A172 (cell line): Measurements from ENCODE around the gene ZNF385D. TPM values are rescaled to one million over a fixed set of nuclear protein-coding genes. Genes with fewer than 3 reads are reported as not detected.

Experiments used
- DNase-seq: peaks from one replicate; pipeline ENCODE4 v3.0.0-alpha.2; 2015; ENCODE audit warnings: low spot score
- total RNA-seq: library from RNA; depleted of rRNA; stranded (reverse); fragments of >200 nt; shearing (Covaris generic); gene quantifications from 2 replicates; pipeline ENCODE4 v1.2.3, GENCODE V29; 2014

ZNF385D gene
- total RNA-seq, 1 experiment from 2014 or later = not detected

GRCh38 chr3:21599890-21600289, 151.1 kb downstream of the ZNF385D start:
- DNase-seq = no peak

GRCh38 chr3:21592828-21593227, 158.2 kb downstream of the ZNF385D start:
- DNase-seq = no peak

- no peak for DNase-seq
Observed at GRCh38 chr3:21587894-21588293, 163.1 kb downstream of the ZNF385D start.

- DNase-seq = no peak
Observed at GRCh38 chr3:21585216-21585740, 165.7 kb downstream of the ZNF385D start.

- peak; percentile 14 for DNase-seq
Observed at GRCh38 chr3:21573291-21573690, 177.7 kb downstream of the ZNF385D start.

- no peak for DNase-seq
Observed at GRCh38 chr3:21564531-21564930, 186.5 kb downstream of the ZNF385D start.

GRCh38 chr3:21562243-21562642, 188.8 kb downstream of the ZNF385D start:
- DNase-seq = no peak

- DNase-seq = no peak
Observed at GRCh38 chr3:21561472-21561871, 189.5 kb downstream of the ZNF385D start.

- DNase-seq = peak; percentile 57
Observed at GRCh38 chr3:21551019-21551418, 200.0 kb downstream of the ZNF385D start.

- no peak for DNase-seq
Observed at GRCh38 chr3:21544076-21544462, 206.9 kb downstream of the ZNF385D start.

GRCh38 chr3:21543380-21544075, 207.5 kb downstream of the ZNF385D start:
- no peak for DNase-seq

GRCh38 chr3:21542656-21543379, 208.2 kb downstream of the ZNF385D start:
- DNase-seq = no peak

GRCh38 chr3:21540265-21540664, 210.7 kb downstream of the ZNF385D start:
- no peak for DNase-seq

- no peak for DNase-seq
Observed at GRCh38 chr3:21534462-21534861, 216.5 kb downstream of the ZNF385D start.

- DNase-seq = no peak
Observed at GRCh38 chr3:21533002-21533401, 218.0 kb downstream of the ZNF385D start.

- DNase-seq = no peak
Observed at GRCh38 chr3:21531909-21532308, 219.1 kb downstream of the ZNF385D start.

- no peak for DNase-seq
Observed at GRCh38 chr3:21528291-21528995, 222.6 kb downstream of the ZNF385D start.

- DNase-seq = no peak
Observed at GRCh38 chr3:21526461-21526860, 224.5 kb downstream of the ZNF385D start.

- no peak for DNase-seq
Observed at GRCh38 chr3:21524133-21524532, 226.9 kb downstream of the ZNF385D start.

- DNase-seq = no peak
Observed at GRCh38 chr3:21520106-21520963, 230.7 kb downstream of the ZNF385D start.

GRCh38 chr3:21517184-21517583, 233.8 kb downstream of the ZNF385D start:
- DNase-seq = no peak

- no peak for DNase-seq
Observed at GRCh38 chr3:21515417-21515816, 235.6 kb downstream of the ZNF385D start.
